ENCODE measurements around the gene TBL2.

GRCh38 chr7:73572767-73573186, 5.6 kb downstream of the TBL2 start:
- TF ChIP-seq CTCF (IDR thresholded peaks at IDR 0.05 in 8 of 11, conservative IDR thresholded peaks at IDR 0.05 in 3 of 11) (no peak), POLR2AphosphoS5 (IDR thresholded peaks at IDR 0.05) (no peak)

All from spleen (tissue), 7 donors.